ENCODE measurements around the gene CLIP3.
A peak's percentile ranks its signal among the peaks of the same experiment; 100 is the strongest.

The CLIP3 gene

GRCh38 chr19:36061367-36061766 is 28.7 kb upstream of the CLIP3 start:
- no peak overlapping the region for H3K27ac ChIP-seq (ENCODE audit: poor library complexity, severe bottlenecking)
- ATAC-seq (ENCODE audit: low read depth) (no peak), DNase-seq (ENCODE audit: low spot score) (no peak)
- no peak for TF ChIP-seq CTCF (IDR thresholded peaks at IDR 0.05; ENCODE audit: poor library complexity, severe bottlenecking)
- no peaks in the 10 kb centered on the region for H3K9me3 ChIP-seq (ENCODE audit: severe bottlenecking)
- H3K4me3 ChIP-seq (ENCODE audit: severe bottlenecking) = no peak overlapping the region
- H3K27me3 ChIP-seq (ENCODE audit: insufficient read depth, poor library complexity, severe bottlenecking) = no peaks in the 10 kb centered on the region
- H3K36me3 ChIP-seq (ENCODE audit: low read depth) = peaks cover 30% of the 10 kb centered on the region
- H3K4me1 ChIP-seq (ENCODE audit: insufficient read depth, poor library complexity, severe bottlenecking) = no peaks in the 10 kb centered on the region

GRCh38 chr19:36060430-36060829 is 27.8 kb upstream of the CLIP3 start:
- ATAC-seq (ENCODE audit: low read depth) (peak; percentile 73; the same call in 2 of the 3 replicates), DNase-seq (ENCODE audit: low spot score) (no peak)
- H3K27me3 ChIP-seq (ENCODE audit: insufficient read depth, poor library complexity, severe bottlenecking) = no peaks in the 10 kb centered on the region
- H3K27ac ChIP-seq (ENCODE audit: poor library complexity, severe bottlenecking) = no peak overlapping the region
- H3K9me3 ChIP-seq (ENCODE audit: severe bottlenecking) = no peaks in the 10 kb centered on the region
- no peak overlapping the region for H3K4me3 ChIP-seq (ENCODE audit: severe bottlenecking)
- peak; percentile 44 for TF ChIP-seq CTCF (IDR thresholded peaks at IDR 0.05; ENCODE audit: poor library complexity, severe bottlenecking)
- peaks cover 27% of the 10 kb centered on the region for H3K36me3 ChIP-seq (ENCODE audit: low read depth)
- H3K4me1 ChIP-seq (ENCODE audit: insufficient read depth, poor library complexity, severe bottlenecking) = no peaks in the 10 kb centered on the region

- ATAC-seq (ENCODE audit: low read depth) (no peak), DNase-seq (ENCODE audit: low spot score) (no peak)
- Histone ChIP-seq H3K4me1 (ENCODE audit: insufficient read depth, poor library complexity, severe bottlenecking) (no peaks in the 10 kb centered on the region), H3K4me3 (ENCODE audit: severe bottlenecking) (no peak overlapping the region), H3K27ac (ENCODE audit: poor library complexity, severe bottlenecking) (no peak overlapping the region), H3K36me3 (ENCODE audit: low read depth) (peaks cover 20% of the 10 kb centered on the region), H3K27me3 (ENCODE audit: insufficient read depth, poor library complexity, severe bottlenecking) (no peaks in the 10 kb centered on the region), H3K9me3 (ENCODE audit: severe bottlenecking) (no peaks in the 10 kb centered on the region)
- no peak for TF ChIP-seq CTCF (IDR thresholded peaks at IDR 0.05; ENCODE audit: poor library complexity, severe bottlenecking)
Measured at GRCh38 chr19:36059180-36059910, 26.7 kb upstream of the CLIP3 start.

- ATAC-seq (ENCODE audit: low read depth) (no peak), DNase-seq (ENCODE audit: low spot score) (no peak)
- no peak for TF ChIP-seq CTCF (IDR thresholded peaks at IDR 0.05; ENCODE audit: poor library complexity, severe bottlenecking)
- Histone ChIP-seq H3K36me3 (ENCODE audit: low read depth) (peaks cover 20% of the 10 kb centered on the region), H3K27me3 (ENCODE audit: insufficient read depth, poor library complexity, severe bottlenecking) (no peaks in the 10 kb centered on the region), H3K27ac (ENCODE audit: poor library complexity, severe bottlenecking) (no peak overlapping the region), H3K4me1 (ENCODE audit: insufficient read depth, poor library complexity, severe bottlenecking) (no peaks in the 10 kb centered on the region), H3K4me3 (ENCODE audit: severe bottlenecking) (no peak overlapping the region), H3K9me3 (ENCODE audit: severe bottlenecking) (no peaks in the 10 kb centered on the region)
Measured at GRCh38 chr19:36058481-36059179, 26.0 kb upstream of the CLIP3 start.

Data from RWPE2 (cell line).